HEK293 (cell line): Measurements from ENCODE around the gene CBFA2T2.

Experiments
- CTCF ChIA-PET: fragments of 350-600 bp; formaldehyde crosslinking; extraction: SDS; loops from one replicate; lab custom pipeline; 2021; ENCODE audit warnings: antibody characterized with exemption; lab: Yijun Ruan, JAX
- POLR2A ChIA-PET: fragments of 300-600 bp; formaldehyde crosslinking; extraction: SDS; loops from one replicate; lab custom pipeline; 2020; ENCODE audit warnings: antibody characterized with exemption, inconsistent platforms; lab: Yijun Ruan, JAX
- H3K27ac ChIP-seq: fragments of 200-500 bp; sonication (Bioruptor generic); 2 replicates; pipeline ENCODE4 v1.5.1; 2014; ENCODE audit warnings: low read depth, low read length, control low read depth, inconsistent platforms; ENCODE audit errors: extremely low read depth
- H3K36me3 ChIP-seq, 2 experiments: fragments of 200-500 bp in 1 of 2; sonication (Bioruptor generic) in 1 of 2; 1 replicate in 1 of 2; 2 replicates in 1 of 2; pipeline ENCODE4 v1.5.1; 2014 to 2017; ENCODE audit warnings: inconsistent platforms in 2 of 2, low read length in 2 of 2; ENCODE audit not compliant: control insufficient read depth in 2 of 2, insufficient read depth in 1 of 2
- H3K4me1 ChIP-seq: fragments of 200-500 bp; sonication (Bioruptor generic); 2 replicates; pipeline ENCODE4 v1.5.1; 2014; ENCODE audit warnings: mild to moderate bottlenecking, low read length, inconsistent platforms; ENCODE audit not compliant: control insufficient read depth, insufficient read depth
- H3K4me3 ChIP-seq: 2 replicates; pipeline ENCODE4 v1.5.1; 2011; ENCODE audit warnings: low read depth, mild to moderate bottlenecking, control low read depth, low read length, moderate library complexity
- H3K9me3 ChIP-seq: fragments of 200-500 bp; sonication (Bioruptor generic); 2 replicates; pipeline ENCODE4 v1.5.1; 2014; ENCODE audit warnings: low read depth, low read length, inconsistent platforms; ENCODE audit not compliant: control insufficient read depth, insufficient read depth
- EGR2 ChIP-seq: fragments of 450-650 bp; formaldehyde crosslinking; IDR thresholded peaks from 2 replicates; pipeline ENCODE4 v1.5.1; 2016; ENCODE audit warnings: low read depth, missing biosample characterization, missing genetic modification characterization
- HOXD13 ChIP-seq: sonication (generic); formaldehyde crosslinking; IDR thresholded peaks from 2 replicates; pipeline ENCODE4 v1.8.0; 2022; ENCODE audit warnings: missing genetic modification reagents, borderline replicate concordance
- SALL2 ChIP-seq: fragments of 450-650 bp; formaldehyde crosslinking; IDR thresholded peaks from 2 replicates; pipeline ENCODE4 v1.5.0; 2017; ENCODE audit warnings: missing biosample characterization, mild to moderate bottlenecking, missing genetic modification characterization, borderline replicate concordance
- SP7 ChIP-seq: fragments of 450-650 bp; formaldehyde crosslinking; IDR thresholded peaks from 2 replicates; pipeline ENCODE4 v1.5.1; 2016; ENCODE audit warnings: missing biosample characterization, missing genetic modification characterization
- TSHZ1 ChIP-seq: fragments of 450-650 bp; formaldehyde crosslinking; IDR thresholded peaks from 2 replicates; pipeline ENCODE4 v1.5.1; 2016; ENCODE audit warnings: missing biosample characterization, missing genetic modification characterization, borderline replicate concordance
- ZNF248 ChIP-seq: fragments of 450-650 bp; formaldehyde crosslinking; IDR thresholded peaks from 2 replicates; pipeline ENCODE4 v1.5.1; 2017; ENCODE audit warnings: missing biosample characterization, missing genetic modification characterization
- ZNF266 ChIP-seq: fragments of 450-650 bp; formaldehyde crosslinking; IDR thresholded peaks from 2 replicates; pipeline ENCODE4 v1.5.1; 2016; ENCODE audit warnings: missing biosample characterization, missing genetic modification characterization, low read depth
- ZNF529 ChIP-seq: fragments of 450-650 bp; formaldehyde crosslinking; IDR thresholded peaks from 2 replicates; pipeline ENCODE4 v1.5.1; 2017; ENCODE audit warnings: missing genetic modification characterization, missing biosample characterization; ENCODE audit not compliant: insufficient replicate concordance
- ZNF558 ChIP-seq: fragments of 450-650 bp; formaldehyde crosslinking; IDR thresholded peaks from 2 replicates; pipeline ENCODE4 v1.5.1; 2016; ENCODE audit warnings: missing biosample characterization, missing genetic modification characterization
- ZNF571 ChIP-seq: fragments of 450-650 bp; formaldehyde crosslinking; IDR thresholded peaks from 2 replicates; pipeline ENCODE4 v1.5.0; 2017; ENCODE audit warnings: missing biosample characterization, missing genetic modification characterization
- ZNF626 ChIP-seq: fragments of 450-650 bp; sonication (Bioruptor Pico); formaldehyde crosslinking; IDR thresholded peaks from 2 replicates; pipeline ENCODE4 v1.5.1; 2018; ENCODE audit warnings: missing biosample characterization, missing genetic modification characterization, inconsistent platforms
- ZNF629 ChIP-seq: fragments of 450-650 bp; formaldehyde crosslinking; IDR thresholded peaks from 2 replicates; pipeline ENCODE4 v1.5.1; 2017; ENCODE audit warnings: missing biosample characterization, missing genetic modification characterization
- TF ChIP-seq, protein P1 (sequence below): fragments of 450-650 bp; formaldehyde crosslinking; IDR thresholded peaks from 2 replicates; pipeline ENCODE4 v1.5.1; 2016; ENCODE audit warnings: missing biosample characterization, missing genetic modification characterization
- TF ChIP-seq, protein P2 (sequence below): fragments of 450-650 bp; formaldehyde crosslinking; IDR thresholded peaks from 2 replicates; pipeline ENCODE4 v1.5.1; 2016; ENCODE audit warnings: missing biosample characterization, missing genetic modification characterization, borderline replicate concordance
- TF ChIP-seq, protein P3 (sequence below): fragments of 450-650 bp; formaldehyde crosslinking; IDR thresholded peaks from 2 replicates; pipeline ENCODE4 v1.5.1; 2016; ENCODE audit warnings: missing biosample characterization, missing genetic modification characterization

The CBFA2T2 gene

GRCh38 chr20:33553516-33553915 lies 63.6 kb downstream of the CBFA2T2 start:
- ChIA-PET POLR2A (no interaction called here), CTCF (interaction anchor here (0.7 kb wide), 1 partner anchor 7 kb away, joined by 3 read pairs; no protein-coding TSS in a partner anchor)
- Histone ChIP-seq H3K27ac (no peak overlapping the region), H3K4me1 (peaks cover 10% of the 10 kb centered on the region; the same call in 1 of the 2 replicates)
- no peak for TF ChIP-seq SALL2
- TF ChIP-seq, protein P1, sequence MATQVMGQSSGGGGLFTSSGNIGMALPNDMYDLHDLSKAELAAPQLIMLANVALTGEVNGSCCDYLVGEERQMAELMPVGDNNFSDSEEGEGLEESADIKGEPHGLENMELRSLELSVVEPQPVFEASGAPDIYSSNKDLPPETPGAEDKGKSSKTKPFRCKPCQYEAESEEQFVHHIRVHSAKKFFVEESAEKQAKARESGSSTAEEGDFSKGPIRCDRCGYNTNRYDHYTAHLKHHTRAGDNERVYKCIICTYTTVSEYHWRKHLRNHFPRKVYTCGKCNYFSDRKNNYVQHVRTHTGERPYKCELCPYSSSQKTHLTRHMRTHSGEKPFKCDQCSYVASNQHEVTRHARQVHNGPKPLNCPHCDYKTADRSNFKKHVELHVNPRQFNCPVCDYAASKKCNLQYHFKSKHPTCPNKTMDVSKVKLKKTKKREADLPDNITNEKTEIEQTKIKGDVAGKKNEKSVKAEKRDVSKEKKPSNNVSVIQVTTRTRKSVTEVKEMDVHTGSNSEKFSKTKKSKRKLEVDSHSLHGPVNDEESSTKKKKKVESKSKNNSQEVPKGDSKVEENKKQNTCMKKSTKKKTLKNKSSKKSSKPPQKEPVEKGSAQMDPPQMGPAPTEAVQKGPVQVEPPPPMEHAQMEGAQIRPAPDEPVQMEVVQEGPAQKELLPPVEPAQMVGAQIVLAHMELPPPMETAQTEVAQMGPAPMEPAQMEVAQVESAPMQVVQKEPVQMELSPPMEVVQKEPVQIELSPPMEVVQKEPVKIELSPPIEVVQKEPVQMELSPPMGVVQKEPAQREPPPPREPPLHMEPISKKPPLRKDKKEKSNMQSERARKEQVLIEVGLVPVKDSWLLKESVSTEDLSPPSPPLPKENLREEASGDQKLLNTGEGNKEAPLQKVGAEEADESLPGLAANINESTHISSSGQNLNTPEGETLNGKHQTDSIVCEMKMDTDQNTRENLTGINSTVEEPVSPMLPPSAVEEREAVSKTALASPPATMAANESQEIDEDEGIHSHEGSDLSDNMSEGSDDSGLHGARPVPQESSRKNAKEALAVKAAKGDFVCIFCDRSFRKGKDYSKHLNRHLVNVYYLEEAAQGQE (tag by site-specific recombination), result no peak
- TF ChIP-seq, protein P2, sequence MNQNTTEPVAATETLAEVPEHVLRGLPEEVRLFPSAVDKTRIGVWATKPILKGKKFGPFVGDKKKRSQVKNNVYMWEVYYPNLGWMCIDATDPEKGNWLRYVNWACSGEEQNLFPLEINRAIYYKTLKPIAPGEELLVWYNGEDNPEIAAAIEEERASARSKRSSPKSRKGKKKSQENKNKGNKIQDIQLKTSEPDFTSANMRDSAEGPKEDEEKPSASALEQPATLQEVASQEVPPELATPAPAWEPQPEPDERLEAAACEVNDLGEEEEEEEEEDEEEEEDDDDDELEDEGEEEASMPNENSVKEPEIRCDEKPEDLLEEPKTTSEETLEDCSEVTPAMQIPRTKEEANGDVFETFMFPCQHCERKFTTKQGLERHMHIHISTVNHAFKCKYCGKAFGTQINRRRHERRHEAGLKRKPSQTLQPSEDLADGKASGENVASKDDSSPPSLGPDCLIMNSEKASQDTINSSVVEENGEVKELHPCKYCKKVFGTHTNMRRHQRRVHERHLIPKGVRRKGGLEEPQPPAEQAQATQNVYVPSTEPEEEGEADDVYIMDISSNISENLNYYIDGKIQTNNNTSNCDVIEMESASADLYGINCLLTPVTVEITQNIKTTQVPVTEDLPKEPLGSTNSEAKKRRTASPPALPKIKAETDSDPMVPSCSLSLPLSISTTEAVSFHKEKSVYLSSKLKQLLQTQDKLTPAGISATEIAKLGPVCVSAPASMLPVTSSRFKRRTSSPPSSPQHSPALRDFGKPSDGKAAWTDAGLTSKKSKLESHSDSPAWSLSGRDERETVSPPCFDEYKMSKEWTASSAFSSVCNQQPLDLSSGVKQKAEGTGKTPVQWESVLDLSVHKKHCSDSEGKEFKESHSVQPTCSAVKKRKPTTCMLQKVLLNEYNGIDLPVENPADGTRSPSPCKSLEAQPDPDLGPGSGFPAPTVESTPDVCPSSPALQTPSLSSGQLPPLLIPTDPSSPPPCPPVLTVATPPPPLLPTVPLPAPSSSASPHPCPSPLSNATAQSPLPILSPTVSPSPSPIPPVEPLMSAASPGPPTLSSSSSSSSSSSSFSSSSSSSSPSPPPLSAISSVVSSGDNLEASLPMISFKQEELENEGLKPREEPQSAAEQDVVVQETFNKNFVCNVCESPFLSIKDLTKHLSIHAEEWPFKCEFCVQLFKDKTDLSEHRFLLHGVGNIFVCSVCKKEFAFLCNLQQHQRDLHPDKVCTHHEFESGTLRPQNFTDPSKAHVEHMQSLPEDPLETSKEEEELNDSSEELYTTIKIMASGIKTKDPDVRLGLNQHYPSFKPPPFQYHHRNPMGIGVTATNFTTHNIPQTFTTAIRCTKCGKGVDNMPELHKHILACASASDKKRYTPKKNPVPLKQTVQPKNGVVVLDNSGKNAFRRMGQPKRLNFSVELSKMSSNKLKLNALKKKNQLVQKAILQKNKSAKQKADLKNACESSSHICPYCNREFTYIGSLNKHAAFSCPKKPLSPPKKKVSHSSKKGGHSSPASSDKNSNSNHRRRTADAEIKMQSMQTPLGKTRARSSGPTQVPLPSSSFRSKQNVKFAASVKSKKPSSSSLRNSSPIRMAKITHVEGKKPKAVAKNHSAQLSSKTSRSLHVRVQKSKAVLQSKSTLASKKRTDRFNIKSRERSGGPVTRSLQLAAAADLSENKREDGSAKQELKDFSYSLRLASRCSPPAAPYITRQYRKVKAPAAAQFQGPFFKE, result no peak
- no peak for TF ChIP-seq ZNF529 (tag by site-specific recombination)
- no peak for TF ChIP-seq HOXD13 (CRISPR knock-in tag)
- no peak for TF ChIP-seq ZNF629
- TF ChIP-seq ZNF558, result no peak
- no peak for TF ChIP-seq ZNF248 (tag by site-specific recombination)
- no peak for TF ChIP-seq TSHZ1 (tag by site-specific recombination)
- TF ChIP-seq EGR2 (tag by site-specific recombination), result no peak
- TF ChIP-seq ZNF266 (tag by site-specific recombination), result no peak
- TF ChIP-seq, protein P3, sequence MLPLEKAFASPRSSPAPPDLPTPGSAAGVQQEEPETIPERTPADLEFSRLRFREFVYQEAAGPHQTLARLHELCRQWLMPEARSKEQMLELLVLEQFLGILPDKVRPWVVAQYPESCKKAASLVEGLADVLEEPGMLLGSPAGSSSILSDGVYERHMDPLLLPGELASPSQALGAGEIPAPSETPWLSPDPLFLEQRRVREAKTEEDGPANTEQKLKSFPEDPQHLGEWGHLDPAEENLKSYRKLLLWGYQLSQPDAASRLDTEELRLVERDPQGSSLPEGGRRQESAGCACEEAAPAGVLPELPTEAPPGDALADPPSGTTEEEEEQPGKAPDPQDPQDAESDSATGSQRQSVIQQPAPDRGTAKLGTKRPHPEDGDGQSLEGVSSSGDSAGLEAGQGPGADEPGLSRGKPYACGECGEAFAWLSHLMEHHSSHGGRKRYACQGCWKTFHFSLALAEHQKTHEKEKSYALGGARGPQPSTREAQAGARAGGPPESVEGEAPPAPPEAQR (tag by site-specific recombination), result no peak
- TF ChIP-seq ZNF626, result no peak
- no peak for TF ChIP-seq SP7 (tag by site-specific recombination)
- TF ChIP-seq ZNF571 (tag by site-specific recombination), result no peak
- TF ChIP-seq, all 188 proteins: peak for 0
- Histone ChIP-seq H3K36me3 (peaks cover 0 to 3% of the 10 kb centered on the region in 2 experiments; a peak in 1 of 3 replicates), H3K9me3 (no peaks in the 10 kb centered on the region), H3K4me3 (no peak overlapping the region)
